K562 (cell line): ENCODE data around the gene AGMO.

ENCODE experiments used
- ETV6 ChIP-seq, 3 experiments: fragments of 150-350 bp in 1 of 3; sonication (generic) in 1 of 3; formaldehyde crosslinking in 1 of 3; IDR thresholded peaks; 2 replicates each; pipeline versions ENCODE4 v1.6.1 to v1.8.0; 2014 to 2022; ENCODE audit warnings: borderline replicate concordance in 2 of 3, low read depth in 2 of 3, antibody characterized with exemption in 1 of 3, low read length in 1 of 3, mild to moderate bottlenecking in 1 of 3, missing genetic modification reagents in 1 of 3
- EZH2 ChIP-seq: IDR thresholded peaks from 2 replicates; pipeline ENCODE4 v1.6.1; 2012; ENCODE audit warnings: low read depth, mild to moderate bottlenecking, inconsistent platforms, low read length, borderline replicate concordance
- HDAC2 ChIP-seq: fragments of 450-650 bp; IDR thresholded peaks from 2 replicates; pipeline ENCODE4 v1.6.1; 2016; ENCODE audit warnings: mild to moderate bottlenecking
- HMG20A ChIP-seq: fragments of 450-650 bp; formaldehyde crosslinking; conservative IDR thresholded peaks from 2 replicates; pipeline ENCODE4 v1.4.0; 2020; ENCODE audit warnings: mild to moderate bottlenecking, mixed read lengths
- RAD21 ChIP-seq, 2 experiments: fragments of 250-450 bp in 1 of 2; fragments of 450-650 bp in 1 of 2; sonication (Bioruptor Pico) in 1 of 2; formaldehyde crosslinking in 1 of 2; IDR thresholded peaks in 1 of 2; conservative IDR thresholded peaks in 1 of 2; 2 replicates each; pipeline versions ENCODE4 v1.4.0 to v1.8.0; 2020 to 2022; ENCODE audit warnings: mild to moderate bottlenecking in 2 of 2, moderate library complexity in 1 of 2
- RCOR1 ChIP-seq, 2 experiments: IDR thresholded peaks; 2 replicates each; pipeline ENCODE4 v1.6.1; 2012; ENCODE audit warnings: low read depth in 2 of 2, low read length in 2 of 2, borderline replicate concordance in 1 of 2, improper control_type of control experiment in 1 of 2
- ZNF274 ChIP-seq: IDR thresholded peaks from 2 replicates; pipeline ENCODE4 v1.6.1; 2011; ENCODE audit warnings: low read depth, mild to moderate bottlenecking, low read length, moderate library complexity, borderline replicate concordance
- ZNF695 ChIP-seq: fragments of 450-650 bp; formaldehyde crosslinking; IDR thresholded peaks from 2 replicates; pipeline ENCODE4 v1.4.0; 2020; ENCODE audit warnings: mild to moderate bottlenecking, moderate library complexity
- TF ChIP-seq, protein P1 (sequence below), 2 experiments: IDR thresholded peaks; 2 replicates each; pipeline ENCODE4 v1.6.1; 2012; ENCODE audit warnings: improper control_type of control experiment in 2 of 2, low read depth in 2 of 2, low read length in 2 of 2, borderline replicate concordance in 1 of 2
- TF ChIP-seq, protein P2 (sequence below): fragments of 250-450 bp; sonication (Bioruptor Pico); IDR thresholded peaks from 2 replicates; pipeline ENCODE4 v1.8.0; 2022; ENCODE audit warnings: moderate library complexity, mild to moderate bottlenecking, inconsistent platforms
- TF ChIP-seq, protein P3 (sequence below), 3 experiments: IDR thresholded peaks in 2 of 3; conservative IDR thresholded peaks in 1 of 3; 2 replicates each; pipeline ENCODE4 v1.5.1; 2011 to 2012; ENCODE audit warnings: low read length in 3 of 3, mild to moderate bottlenecking in 3 of 3, control low read depth in 2 of 3, improper control_type of control experiment in 1 of 3, inconsistent platforms in 1 of 3, low read depth in 1 of 3, mixed read lengths in 1 of 3, moderate library complexity in 1 of 3; ENCODE audit not compliant: insufficient read depth in 2 of 3

DNA sequence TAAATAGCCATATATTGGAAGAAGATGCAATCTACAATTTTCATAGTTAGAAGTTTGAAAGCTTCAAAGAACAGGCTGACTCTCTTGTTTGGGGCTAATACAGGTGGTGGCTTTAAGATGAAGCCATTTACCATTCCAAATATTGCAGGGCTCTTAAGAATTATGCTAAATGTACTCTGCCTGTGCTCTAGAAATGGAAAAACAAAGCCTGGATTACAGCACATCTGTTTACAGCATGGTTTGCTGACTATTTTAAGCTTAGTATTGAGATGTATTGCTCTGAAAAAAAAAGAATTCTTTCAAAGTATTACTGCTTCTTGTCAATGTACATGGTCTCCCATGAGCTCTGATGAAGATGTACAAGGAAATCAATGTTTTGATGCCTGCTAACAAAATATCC lies 34.2 kb downstream of the AGMO start:
- TF ChIP-seq, protein P1, sequence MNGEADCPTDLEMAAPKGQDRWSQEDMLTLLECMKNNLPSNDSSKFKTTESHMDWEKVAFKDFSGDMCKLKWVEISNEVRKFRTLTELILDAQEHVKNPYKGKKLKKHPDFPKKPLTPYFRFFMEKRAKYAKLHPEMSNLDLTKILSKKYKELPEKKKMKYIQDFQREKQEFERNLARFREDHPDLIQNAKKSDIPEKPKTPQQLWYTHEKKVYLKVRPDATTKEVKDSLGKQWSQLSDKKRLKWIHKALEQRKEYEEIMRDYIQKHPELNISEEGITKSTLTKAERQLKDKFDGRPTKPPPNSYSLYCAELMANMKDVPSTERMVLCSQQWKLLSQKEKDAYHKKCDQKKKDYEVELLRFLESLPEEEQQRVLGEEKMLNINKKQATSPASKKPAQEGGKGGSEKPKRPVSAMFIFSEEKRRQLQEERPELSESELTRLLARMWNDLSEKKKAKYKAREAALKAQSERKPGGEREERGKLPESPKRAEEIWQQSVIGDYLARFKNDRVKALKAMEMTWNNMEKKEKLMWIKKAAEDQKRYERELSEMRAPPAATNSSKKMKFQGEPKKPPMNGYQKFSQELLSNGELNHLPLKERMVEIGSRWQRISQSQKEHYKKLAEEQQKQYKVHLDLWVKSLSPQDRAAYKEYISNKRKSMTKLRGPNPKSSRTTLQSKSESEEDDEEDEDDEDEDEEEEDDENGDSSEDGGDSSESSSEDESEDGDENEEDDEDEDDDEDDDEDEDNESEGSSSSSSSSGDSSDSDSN (IDR thresholded peaks at IDR 0.05; ENCODE audit: borderline replicate concordance in 1 of 2, low read depth in 2 of 2, low read length in 2 of 2): no peak
- TF ChIP-seq, protein P2, sequence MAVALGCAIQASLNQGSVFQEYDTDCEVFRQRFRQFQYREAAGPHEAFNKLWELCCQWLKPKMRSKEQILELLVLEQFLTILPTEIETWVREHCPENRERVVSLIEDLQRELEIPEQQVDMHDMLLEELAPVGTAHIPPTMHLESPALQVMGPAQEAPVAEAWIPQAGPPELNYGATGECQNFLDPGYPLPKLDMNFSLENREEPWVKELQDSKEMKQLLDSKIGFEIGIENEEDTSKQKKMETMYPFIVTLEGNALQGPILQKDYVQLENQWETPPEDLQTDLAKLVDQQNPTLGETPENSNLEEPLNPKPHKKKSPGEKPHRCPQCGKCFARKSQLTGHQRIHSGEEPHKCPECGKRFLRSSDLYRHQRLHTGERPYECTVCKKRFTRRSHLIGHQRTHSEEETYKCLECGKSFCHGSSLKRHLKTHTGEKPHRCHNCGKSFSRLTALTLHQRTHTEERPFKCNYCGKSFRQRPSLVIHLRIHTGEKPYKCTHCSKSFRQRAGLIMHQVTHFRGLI (CRISPR knock-in tag): no peak
- TF ChIP-seq HMG20A (CRISPR knock-in tag) (no peak), RAD21 (CRISPR knock-in tag; conservative IDR thresholded peaks at IDR 0.05 in 1 of 2, IDR thresholded peaks at IDR 0.05 in 1 of 2) (no peak), ZNF274 (no peak), EZH2 (no peak), RCOR1 (IDR thresholded peaks at IDR 0.05; ENCODE audit: borderline replicate concordance in 1 of 2, low read depth in 2 of 2, low read length in 2 of 2) (no peak), ETV6 (IDR thresholded peaks at IDR 0.05; ENCODE audit: borderline replicate concordance in 1 of 2, low read depth in 2 of 2, low read length in 1 of 2) (no peak), ETV6 (CRISPR knock-in tag; IDR thresholded peaks at IDR 0.05; ENCODE audit: borderline replicate concordance) (no peak), ZNF695 (CRISPR knock-in tag) (no peak), HDAC2 (no peak)
- TF ChIP-seq, protein P3, sequence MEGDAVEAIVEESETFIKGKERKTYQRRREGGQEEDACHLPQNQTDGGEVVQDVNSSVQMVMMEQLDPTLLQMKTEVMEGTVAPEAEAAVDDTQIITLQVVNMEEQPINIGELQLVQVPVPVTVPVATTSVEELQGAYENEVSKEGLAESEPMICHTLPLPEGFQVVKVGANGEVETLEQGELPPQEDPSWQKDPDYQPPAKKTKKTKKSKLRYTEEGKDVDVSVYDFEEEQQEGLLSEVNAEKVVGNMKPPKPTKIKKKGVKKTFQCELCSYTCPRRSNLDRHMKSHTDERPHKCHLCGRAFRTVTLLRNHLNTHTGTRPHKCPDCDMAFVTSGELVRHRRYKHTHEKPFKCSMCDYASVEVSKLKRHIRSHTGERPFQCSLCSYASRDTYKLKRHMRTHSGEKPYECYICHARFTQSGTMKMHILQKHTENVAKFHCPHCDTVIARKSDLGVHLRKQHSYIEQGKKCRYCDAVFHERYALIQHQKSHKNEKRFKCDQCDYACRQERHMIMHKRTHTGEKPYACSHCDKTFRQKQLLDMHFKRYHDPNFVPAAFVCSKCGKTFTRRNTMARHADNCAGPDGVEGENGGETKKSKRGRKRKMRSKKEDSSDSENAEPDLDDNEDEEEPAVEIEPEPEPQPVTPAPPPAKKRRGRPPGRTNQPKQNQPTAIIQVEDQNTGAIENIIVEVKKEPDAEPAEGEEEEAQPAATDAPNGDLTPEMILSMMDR (IDR thresholded peaks at IDR 0.05 in 2 of 3, conservative IDR thresholded peaks at IDR 0.05 in 1 of 3; ENCODE audit: insufficient read depth in 2 of 3, low read depth in 1 of 3, low read length in 3 of 3): no peak
